ENCODE results near the gene ADAMTS16. TPM values are rescaled to one million over a fixed set of nuclear protein-coding genes. Genes with fewer than 3 reads are reported as not detected.

Gene ADAMTS16
- total RNA-seq, 2 experiments from 2014 or later: not detected

- ChIA-PET POLR2A (no interaction called here), CTCF (no interaction called here)
- intact Hi-C loops (cut with DNase I, micrococcal nuclease): no loop called here
- no peak for TF ChIP-seq CTCF (IDR thresholded peaks at IDR 0.05)
- DNase-seq (no peak), ATAC-seq (ENCODE audit: poor library complexity) (no peak)
- H3K9me3 ChIP-seq (ENCODE audit: control insufficient read depth in 1 of 2, insufficient read depth in 1 of 2, low read length in 2 of 2): no peaks in the 10 kb centered on the region
- no peak overlapping the region for H3K27ac ChIP-seq (ENCODE audit: low read depth in 1 of 2, low read length in 2 of 2)
- Mint-ChIP-seq H3K9me3 (no peaks in the 10 kb centered on the region), H3K4me3 (no peak overlapping the region), H3K27ac (no peak overlapping the region), H3K4me1 (ENCODE audit: low read depth) (no peaks in the 10 kb centered on the region), H3K27me3 (no peaks in the 10 kb centered on the region), H3K36me3 (ENCODE audit: low read depth) (no peaks in the 10 kb centered on the region)
- H3K36me3 ChIP-seq (ENCODE audit: insufficient read depth, low read length): no peaks in the 10 kb centered on the region
- no peak overlapping the region for H3K4me3 ChIP-seq (ENCODE audit: low read length)
- H3K27me3 ChIP-seq (ENCODE audit: control insufficient read depth in 1 of 2, insufficient read depth in 2 of 2, low read length in 2 of 2): peaks cover 0 to 2% of the 10 kb centered on the region in 2 experiments
- no peaks in the 10 kb centered on the region for H3K4me1 ChIP-seq (ENCODE audit: insufficient read depth, low read length)
These were observed 227.6 kb downstream of the ADAMTS16 start for GRCh38 chr5:5367739-5368138.

GRCh38 chr5:5369051-5369605, 229.0 kb downstream of the ADAMTS16 start:
- Mint-ChIP-seq H3K4me1 (ENCODE audit: low read depth) (no peaks in the 10 kb centered on the region), H3K4me3 (no peak overlapping the region), H3K9me3 (no peaks in the 10 kb centered on the region), H3K36me3 (ENCODE audit: low read depth) (no peaks in the 10 kb centered on the region), H3K27ac (no peak overlapping the region), H3K27me3 (no peaks in the 10 kb centered on the region)
- no peak for TF ChIP-seq CTCF (IDR thresholded peaks at IDR 0.05)
- no peak overlapping the region for H3K27ac ChIP-seq (ENCODE audit: low read depth in 1 of 2, low read length in 2 of 2)
- no peaks in the 10 kb centered on the region for H3K4me1 ChIP-seq (ENCODE audit: insufficient read depth, low read length)
- peaks cover 0 to 2% of the 10 kb centered on the region in 2 experiments for H3K27me3 ChIP-seq (ENCODE audit: control insufficient read depth in 1 of 2, insufficient read depth in 2 of 2, low read length in 2 of 2)
- CTCF ChIA-PET: no interaction called here
- H3K4me3 ChIP-seq (ENCODE audit: low read length): no peak overlapping the region
- H3K36me3 ChIP-seq (ENCODE audit: insufficient read depth, low read length): no peaks in the 10 kb centered on the region
- ATAC-seq (ENCODE audit: poor library complexity) (no peak), DNase-seq (no peak)
- no peaks in the 10 kb centered on the region for H3K9me3 ChIP-seq (ENCODE audit: control insufficient read depth in 1 of 2, insufficient read depth in 1 of 2, low read length in 2 of 2)
- intact Hi-C loops (cut with DNase I, micrococcal nuclease): no loop called here
- POLR2A ChIA-PET: no interaction called here

Data from CD4-positive, alpha-beta T cell (primary cell).